ENCODE measurements around the gene EFEMP2. TPM values are rescaled to one million over a fixed set of nuclear protein-coding genes. Genes with fewer than 3 reads are reported as not detected.

EFEMP2 gene
- total and polyA plus RNA-seq, 10 of the 15 experiments (the other 5 are each of a cell fraction or from before 2014, with no cell fraction given) = 0.24 to 13.2 (median 1.3) TPM; not detected in 1

DNA sequence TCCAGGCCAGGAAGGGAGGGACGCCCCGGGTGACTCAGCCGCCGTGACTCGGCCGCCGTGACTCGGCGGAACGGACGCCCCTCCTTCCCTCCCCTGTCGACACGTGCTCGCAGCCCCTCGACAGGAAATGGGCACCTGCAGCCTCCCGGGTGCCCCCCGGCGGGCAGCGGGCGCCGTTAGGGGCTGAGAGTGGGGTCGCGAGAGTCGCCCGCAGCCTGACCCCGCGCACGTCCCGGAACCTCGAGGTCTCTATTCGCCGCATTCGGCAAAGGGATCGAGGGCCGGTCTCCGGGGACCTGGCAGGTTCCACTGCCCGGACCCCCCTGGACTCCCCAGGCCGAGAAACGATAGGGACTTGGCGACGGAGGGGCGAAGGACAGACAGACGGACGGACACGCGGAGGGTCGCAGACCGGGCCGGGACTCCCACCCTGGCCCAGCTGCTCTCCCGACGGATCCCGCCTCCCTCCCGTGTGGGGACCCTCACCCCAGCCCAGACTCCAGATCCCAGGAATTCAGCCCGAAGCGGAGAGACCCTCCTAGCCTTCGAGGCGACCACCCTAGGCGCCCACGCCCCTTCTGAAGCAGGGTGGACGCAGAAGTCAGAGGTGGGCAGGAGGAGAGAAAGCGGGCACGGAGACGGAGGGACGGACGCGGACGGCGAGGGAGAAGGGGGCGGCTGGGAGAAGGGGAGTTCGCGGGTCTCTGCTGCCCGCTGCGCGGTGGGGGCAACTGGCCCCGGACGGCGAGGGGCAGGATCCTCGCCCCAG, 26.9 kb upstream of the EFEMP2 start (continued):
- TF ChIP-seq, protein P1, sequence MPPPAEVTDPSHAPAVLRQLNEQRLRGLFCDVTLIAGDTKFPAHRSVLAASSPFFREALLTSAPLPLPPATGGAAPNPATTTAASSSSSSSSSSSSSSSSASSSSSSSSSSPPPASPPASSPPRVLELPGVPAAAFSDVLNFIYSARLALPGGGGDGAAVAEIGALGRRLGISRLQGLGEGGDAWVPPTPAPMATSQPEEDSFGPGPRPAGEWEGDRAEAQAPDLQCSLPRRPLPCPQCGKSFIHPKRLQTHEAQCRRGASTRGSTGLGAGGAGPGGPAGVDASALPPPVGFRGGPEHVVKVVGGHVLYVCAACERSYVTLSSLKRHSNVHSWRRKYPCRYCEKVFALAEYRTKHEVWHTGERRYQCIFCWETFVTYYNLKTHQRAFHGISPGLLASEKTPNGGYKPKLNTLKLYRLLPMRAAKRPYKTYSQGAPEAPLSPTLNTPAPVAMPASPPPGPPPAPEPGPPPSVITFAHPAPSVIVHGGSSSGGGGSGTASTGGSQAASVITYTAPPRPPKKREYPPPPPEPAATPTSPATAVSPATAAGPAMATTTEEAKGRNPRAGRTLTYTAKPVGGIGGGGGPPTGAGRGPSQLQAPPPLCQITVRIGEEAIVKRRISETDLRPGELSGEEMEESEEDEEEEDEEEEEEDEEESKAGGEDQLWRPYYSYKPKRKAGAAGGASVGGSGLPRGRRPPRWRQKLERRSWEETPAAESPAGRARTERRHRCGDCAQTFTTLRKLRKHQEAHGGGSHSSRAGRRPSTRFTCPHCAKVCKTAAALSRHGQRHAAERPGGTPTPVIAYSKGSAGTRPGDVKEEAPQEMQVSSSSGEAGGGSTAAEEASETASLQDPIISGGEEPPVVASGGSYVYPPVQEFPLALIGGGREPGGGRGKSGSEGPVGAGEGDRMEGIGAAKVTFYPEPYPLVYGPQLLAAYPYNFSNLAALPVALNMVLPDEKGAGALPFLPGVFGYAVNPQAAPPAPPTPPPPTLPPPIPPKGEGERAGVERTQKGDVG (CRISPR knock-in tag; IDR thresholded peaks at IDR 0.05) = no peak
- TF ChIP-seq FOXM1 (IDR thresholded peaks at IDR 0.05; ENCODE audit: low read depth, low read length) (no peak), RB1 (IDR thresholded peaks at IDR 0.05; ENCODE audit: borderline replicate concordance) (no peak), BCL3 (IDR thresholded peaks at IDR 0.05; ENCODE audit: borderline replicate concordance, insufficient read depth, low read depth, low read length, poor library complexity, severe bottlenecking) (no peak), PKNOX1 (IDR thresholded peaks at IDR 0.05) (no peak), NKRF (conservative IDR thresholded peaks at IDR 0.05) (0 out of 2 replicates have a peak, but pooled peaks have one; percentile 3), NFYA (IDR thresholded peaks at IDR 0.05; ENCODE audit: borderline replicate concordance, low read depth, low read length) (no peak), POLR2A (IDR thresholded peaks at IDR 0.05; ENCODE audit: low read depth, low read length) (no peak), CHD2 (IDR thresholded peaks at IDR 0.05; ENCODE audit: borderline replicate concordance, low read depth, low read length) (no peak), USF1 (IDR thresholded peaks at IDR 0.05; ENCODE audit: borderline replicate concordance, extremely low read length, insufficient read depth, low read depth, low read length) (peak; percentile 17), NFXL1 (IDR thresholded peaks at IDR 0.05; ENCODE audit: borderline replicate concordance) (no peak), POLR2AphosphoS2 (IDR thresholded peaks at IDR 0.05; ENCODE audit: low read depth, low read length) (no peak)
- TF ChIP-seq, protein P2, sequence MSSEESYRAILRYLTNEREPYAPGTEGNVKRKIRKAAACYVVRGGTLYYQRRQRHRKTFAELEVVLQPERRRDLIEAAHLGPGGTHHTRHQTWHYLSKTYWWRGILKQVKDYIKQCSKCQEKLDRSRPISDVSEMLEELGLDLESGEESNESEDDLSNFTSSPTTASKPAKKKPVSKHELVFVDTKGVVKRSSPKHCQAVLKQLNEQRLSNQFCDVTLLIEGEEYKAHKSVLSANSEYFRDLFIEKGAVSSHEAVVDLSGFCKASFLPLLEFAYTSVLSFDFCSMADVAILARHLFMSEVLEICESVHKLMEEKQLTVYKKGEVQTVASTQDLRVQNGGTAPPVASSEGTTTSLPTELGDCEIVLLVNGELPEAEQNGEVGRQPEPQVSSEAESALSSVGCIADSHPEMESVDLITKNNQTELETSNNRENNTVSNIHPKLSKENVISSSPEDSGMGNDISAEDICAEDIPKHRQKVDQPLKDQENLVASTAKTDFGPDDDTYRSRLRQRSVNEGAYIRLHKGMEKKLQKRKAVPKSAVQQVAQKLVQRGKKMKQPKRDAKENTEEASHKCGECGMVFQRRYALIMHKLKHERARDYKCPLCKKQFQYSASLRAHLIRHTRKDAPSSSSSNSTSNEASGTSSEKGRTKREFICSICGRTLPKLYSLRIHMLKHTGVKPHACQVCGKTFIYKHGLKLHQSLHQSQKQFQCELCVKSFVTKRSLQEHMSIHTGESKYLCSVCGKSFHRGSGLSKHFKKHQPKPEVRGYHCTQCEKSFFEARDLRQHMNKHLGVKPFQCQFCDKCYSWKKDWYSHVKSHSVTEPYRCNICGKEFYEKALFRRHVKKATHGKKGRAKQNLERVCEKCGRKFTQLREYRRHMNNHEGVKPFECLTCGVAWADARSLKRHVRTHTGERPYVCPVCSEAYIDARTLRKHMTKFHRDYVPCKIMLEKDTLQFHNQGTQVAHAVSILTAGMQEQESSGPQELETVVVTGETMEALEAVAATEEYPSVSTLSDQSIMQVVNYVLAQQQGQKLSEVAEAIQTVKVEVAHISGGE (CRISPR knock-in tag; IDR thresholded peaks at IDR 0.05) = no peak

Data from GM12878 (cell line).